ENCODE data around the gene SF3A2.

SF3A2 gene

DNA sequence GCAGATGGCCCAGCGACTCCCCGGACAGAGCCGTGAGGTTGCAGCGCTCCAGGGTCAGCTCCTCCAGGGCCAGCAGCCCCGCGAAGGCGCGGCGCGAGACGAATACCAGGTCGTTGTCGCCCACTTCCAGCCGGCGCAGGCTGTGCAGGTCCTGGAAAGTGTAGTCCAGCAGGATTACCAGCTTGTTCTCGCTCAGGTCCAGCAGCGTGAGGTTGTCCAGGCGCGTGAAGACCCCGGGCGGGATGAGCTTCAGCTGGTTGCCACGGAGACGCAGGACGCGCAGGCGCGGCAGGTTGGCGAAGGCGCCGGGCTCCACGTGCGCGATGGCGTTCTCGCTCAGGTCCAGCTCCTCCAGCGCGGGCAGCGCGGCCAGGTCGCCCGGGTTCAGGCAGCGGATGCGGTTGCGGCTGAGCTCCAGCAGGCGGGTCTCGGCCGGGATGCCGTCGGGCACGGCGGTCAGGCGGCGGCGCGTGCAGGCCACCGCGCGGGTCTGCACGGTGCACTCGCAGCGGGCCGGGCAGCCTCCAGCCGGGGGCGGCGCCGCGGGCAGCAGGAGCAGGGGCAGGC is 54.6 kb downstream of the SF3A2 start:
- no peak for DNase-seq (ENCODE audit: low spot score)

DNA sequence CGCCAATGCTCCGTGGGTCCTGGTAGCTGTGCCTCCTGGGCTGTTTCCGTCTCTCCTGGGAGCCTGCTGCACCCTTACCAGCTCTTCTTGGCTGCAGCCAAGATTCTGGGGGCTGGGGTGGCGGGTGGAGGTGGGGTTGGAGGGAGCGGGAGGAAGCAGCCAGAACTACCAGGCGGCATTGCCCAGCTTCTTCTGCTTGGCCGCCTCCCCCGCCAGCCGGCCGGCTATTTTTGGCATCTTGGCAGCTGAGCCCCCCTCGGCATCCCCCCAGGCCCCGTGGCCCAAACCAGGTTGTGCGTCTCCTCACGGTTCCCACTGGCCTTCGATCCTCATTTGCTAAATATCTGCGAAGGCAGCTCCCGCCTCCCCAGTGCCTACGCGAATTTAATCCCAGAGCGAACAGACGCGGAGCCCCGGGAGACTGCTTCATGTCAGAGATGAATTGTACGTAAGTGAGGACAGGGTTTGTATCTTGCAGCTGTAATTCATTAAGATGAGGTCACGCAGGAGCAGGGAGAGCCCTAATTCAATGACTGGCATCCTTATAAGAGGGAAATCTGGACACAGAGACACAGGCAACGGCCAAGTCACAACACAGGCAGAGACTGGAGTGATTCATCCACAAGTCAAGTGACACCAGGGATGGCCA is 58.2 kb downstream of the SF3A2 start:
- no peak for DNase-seq (ENCODE audit: low spot score)

DNA sequence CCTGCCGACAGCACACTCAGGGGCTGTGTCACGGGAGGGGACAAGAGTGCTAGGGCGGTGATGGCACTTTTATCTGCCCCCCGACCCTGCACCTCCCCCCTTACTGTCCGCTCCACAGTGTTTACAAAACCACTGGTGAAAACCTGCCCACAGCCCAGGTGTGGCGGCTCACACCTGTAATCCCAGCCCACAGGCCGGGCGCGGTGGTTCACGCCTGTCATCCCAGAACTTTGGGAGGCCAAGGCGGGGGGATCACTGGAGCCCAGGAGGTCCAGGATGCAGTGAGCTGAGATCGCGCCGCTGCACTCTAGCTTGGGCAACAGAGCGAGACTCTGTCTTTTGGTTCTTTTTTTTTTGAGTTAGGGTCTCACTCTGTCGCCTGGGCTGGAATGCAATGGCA is 59.5 kb downstream of the SF3A2 start:
- no peak for DNase-seq (ENCODE audit: low spot score)
